ENCODE measurements around the gene NKPD1. TPM values are rescaled to one million over a fixed set of nuclear protein-coding genes. Genes with fewer than 3 reads are reported as not detected.

The NKPD1 gene
- total and polyA plus RNA-seq, 2 donors (not counting 1 experiment from before 2014, with no cell fraction given), result 0.27 to 0.36 TPM

DNA sequence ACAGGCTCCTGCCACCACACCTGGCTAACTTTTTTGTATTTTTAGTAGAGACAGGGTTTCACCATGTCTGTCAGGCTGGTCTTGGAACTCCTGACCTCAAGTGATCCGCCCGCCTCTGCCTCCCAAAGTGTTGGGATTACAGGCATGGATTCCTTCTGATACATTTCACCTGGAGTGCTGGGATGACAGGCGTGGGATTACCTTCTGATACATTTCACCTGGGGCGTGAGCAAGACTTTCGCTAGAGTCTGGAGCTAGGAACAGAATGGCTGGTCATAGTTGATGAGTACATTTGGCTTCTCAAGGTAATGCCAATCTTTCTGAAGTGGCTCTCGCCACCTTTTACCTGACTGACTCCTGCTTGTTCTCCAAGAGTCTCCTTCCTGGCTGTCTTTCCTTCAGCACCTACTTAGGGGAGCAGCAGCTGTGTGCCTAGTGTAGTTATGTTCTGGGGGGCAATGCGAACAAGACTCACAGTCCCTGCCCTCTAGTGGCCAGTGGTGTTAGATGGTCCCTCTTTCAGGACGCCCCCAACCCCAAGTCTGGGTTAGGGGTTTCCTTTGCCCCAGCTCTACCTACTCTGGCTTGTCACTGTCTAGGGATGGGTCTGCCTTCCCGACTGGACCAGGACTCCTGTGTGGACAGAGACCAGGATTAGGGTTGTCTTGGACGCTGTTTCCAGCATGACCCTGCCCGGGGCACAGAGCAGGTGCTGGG, 48.5 kb downstream of the NKPD1 start:
- 98% methylated on average over 10 of the region's 11 CpGs for WGBS (ENCODE audit: insufficient coverage)
- Mint-ChIP-seq H3K4me1 (peaks cover 65% of the 10 kb centered on the region), H3K27ac (no peak overlapping the region), H3K9me3 (ENCODE audit: insufficient read depth) (no peaks in the 10 kb centered on the region), H3K4me3 (no peak overlapping the region), H3K27me3 (no peaks in the 10 kb centered on the region)
- intact Hi-C loops (cut with micrococcal nuclease), result no loop called here
- TF ChIP-seq EZH2 (IDR thresholded peaks at IDR 0.05; ENCODE audit: borderline replicate concordance, insufficient read depth, low read depth, low read length, poor library complexity, severe bottlenecking), result no peak
- TF ChIP-seq, protein P1, sequence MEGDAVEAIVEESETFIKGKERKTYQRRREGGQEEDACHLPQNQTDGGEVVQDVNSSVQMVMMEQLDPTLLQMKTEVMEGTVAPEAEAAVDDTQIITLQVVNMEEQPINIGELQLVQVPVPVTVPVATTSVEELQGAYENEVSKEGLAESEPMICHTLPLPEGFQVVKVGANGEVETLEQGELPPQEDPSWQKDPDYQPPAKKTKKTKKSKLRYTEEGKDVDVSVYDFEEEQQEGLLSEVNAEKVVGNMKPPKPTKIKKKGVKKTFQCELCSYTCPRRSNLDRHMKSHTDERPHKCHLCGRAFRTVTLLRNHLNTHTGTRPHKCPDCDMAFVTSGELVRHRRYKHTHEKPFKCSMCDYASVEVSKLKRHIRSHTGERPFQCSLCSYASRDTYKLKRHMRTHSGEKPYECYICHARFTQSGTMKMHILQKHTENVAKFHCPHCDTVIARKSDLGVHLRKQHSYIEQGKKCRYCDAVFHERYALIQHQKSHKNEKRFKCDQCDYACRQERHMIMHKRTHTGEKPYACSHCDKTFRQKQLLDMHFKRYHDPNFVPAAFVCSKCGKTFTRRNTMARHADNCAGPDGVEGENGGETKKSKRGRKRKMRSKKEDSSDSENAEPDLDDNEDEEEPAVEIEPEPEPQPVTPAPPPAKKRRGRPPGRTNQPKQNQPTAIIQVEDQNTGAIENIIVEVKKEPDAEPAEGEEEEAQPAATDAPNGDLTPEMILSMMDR (IDR thresholded peaks at IDR 0.05), result no peak
- CTCF ChIA-PET, result interaction anchor here (0.6 to 3.5 kb wide), 3 partner anchors 9 to 25 kb away, joined by 3 to 14 read pairs (median 5); no protein-coding TSS in a partner anchor
- H3K9ac ChIP-seq (ENCODE audit: low read length), result no peak overlapping the region
- H3K79me2 ChIP-seq (ENCODE audit: control insufficient read depth, insufficient read depth, low read length), result peaks cover 98% of the 10 kb centered on the region
- no peaks in the 10 kb centered on the region for H3K27me3 ChIP-seq (replicated peaks in 1 of 4; ENCODE audit: control extremely low read depth in 1 of 4, control insufficient read depth in 3 of 4, insufficient read depth in 4 of 4, low read length in 3 of 4)
- no peak overlapping the region for H3K4me3 ChIP-seq (ENCODE audit: control extremely low read depth in 1 of 5, extremely low read depth in 1 of 5, insufficient read depth in 1 of 5, low read depth in 2 of 5, low read length in 4 of 5)
- H3K27ac ChIP-seq (ENCODE audit: low read length in 2 of 2), result no peak overlapping the region
- H3K4me1 ChIP-seq (ENCODE audit: control insufficient read depth in 2 of 2, insufficient read depth in 2 of 2, low read length in 2 of 2), result peaks cover 24 to 51% of the 10 kb centered on the region in 2 donors
- DNase-seq (no peak), ATAC-seq (ENCODE audit: low read depth) (no peak)
- no peaks in the 10 kb centered on the region for H3K9me3 ChIP-seq (ENCODE audit: control extremely low read depth in 1 of 3, control insufficient read depth in 2 of 3, insufficient read depth in 1 of 3, low read length in 2 of 3)
- H3K36me3 ChIP-seq (replicated peaks in 1 of 2; ENCODE audit: control extremely low read depth in 1 of 2, control insufficient read depth in 1 of 2, extremely low read depth in 1 of 2, insufficient read depth in 2 of 2, low read length in 1 of 2), result no peaks in the 10 kb centered on the region
- no peak overlapping the region for H3K4me2 ChIP-seq (replicated peaks; ENCODE audit: low read depth, low read length, poor library complexity, severe bottlenecking)
- H2AFZ ChIP-seq (ENCODE audit: insufficient read depth, low read depth, low read length, poor library complexity, severe bottlenecking), result no peak overlapping the region
- peaks cover 87% of the 10 kb centered on the region for H4K20me1 ChIP-seq (ENCODE audit: control insufficient read depth, insufficient read depth, low read length, poor library complexity, severe bottlenecking)
- POLR2A ChIA-PET, result interaction anchor here (0.5 kb wide), 1 partner anchor 69 kb away, joined by 3 read pairs; no protein-coding TSS in a partner anchor

Other genes with a start within 250 kb of the NKPD1 start
- gene APOC1, start 246.4 kb downstream of the NKPD1 start, total RNA-seq, result not detected in 2 replicates
- not detected in 2 replicates for gene APOC1, start 246.4 kb downstream of the NKPD1 start, polyA plus RNA-seq
- gene APOC4, start 218.7 kb downstream of the NKPD1 start, total RNA-seq, result not detected in 2 replicates
- not detected in 2 replicates for gene APOC4, start 218.7 kb downstream of the NKPD1 start, polyA plus RNA-seq
- gene APOC2, start 214.9 kb downstream of the NKPD1 start, total RNA-seq, result not detected in 2 replicates
- not detected in 2 replicates for gene APOC2, start 214.9 kb downstream of the NKPD1 start, polyA plus RNA-seq
- gene CLPTM1, start 205.6 kb downstream of the NKPD1 start, total RNA-seq, result 121 and 123 TPM in 2 replicates
- gene CLPTM1, start 205.6 kb downstream of the NKPD1 start, polyA plus RNA-seq, result 129 and 136 TPM in 2 replicates
- 106 and 111 TPM in 2 replicates for gene RELB, start 159.5 kb downstream of the NKPD1 start, total RNA-seq
- 63.8 and 85.1 TPM in 2 replicates for gene RELB, start 159.5 kb downstream of the NKPD1 start, polyA plus RNA-seq
- gene CLASRP, start 121.9 kb downstream of the NKPD1 start, total RNA-seq, result 277 and 285 TPM in 2 replicates
- 234 and 299 TPM in 2 replicates for gene CLASRP, start 121.9 kb downstream of the NKPD1 start, polyA plus RNA-seq
- 29.8 and 30.2 TPM in 2 replicates for gene ZNF296, start 84.5 kb downstream of the NKPD1 start, total RNA-seq
- gene ZNF296, start 84.5 kb downstream of the NKPD1 start, polyA plus RNA-seq, result 13.3 and 21.9 TPM in 2 replicates
- gene GEMIN7, start 81.7 kb downstream of the NKPD1 start, total RNA-seq, result 38.2 and 43.0 TPM in 2 replicates
- gene GEMIN7, start 81.7 kb downstream of the NKPD1 start, polyA plus RNA-seq, result 71.9 and 89.4 TPM in 2 replicates
- 28.1 and 37.3 TPM in 2 replicates for gene PPP1R37, start 67.8 kb downstream of the NKPD1 start, total RNA-seq
- 20.1 and 20.7 TPM in 2 replicates for gene PPP1R37, start 67.8 kb downstream of the NKPD1 start, polyA plus RNA-seq
- gene TRAPPC6A, start 17.3 kb upstream of the NKPD1 start, total RNA-seq, result 40.3 and 48.2 TPM in 2 replicates
- 56.0 and 79.0 TPM in 2 replicates for gene TRAPPC6A, start 17.3 kb upstream of the NKPD1 start, polyA plus RNA-seq
- gene BLOC1S3, start 17.8 kb upstream of the NKPD1 start, total RNA-seq, result 21.1 and 31.8 TPM in 2 replicates
- 5.2 and 7.2 TPM in 2 replicates for gene BLOC1S3, start 17.8 kb upstream of the NKPD1 start, polyA plus RNA-seq
- gene EXOC3L2, start 84.4 kb upstream of the NKPD1 start, total RNA-seq, result not detected in 2 replicates
- not detected in 2 replicates for gene EXOC3L2, start 84.4 kb upstream of the NKPD1 start, polyA plus RNA-seq
- 36.2 and 37.6 TPM in 2 replicates for gene MARK4, start 90.3 kb upstream of the NKPD1 start, total RNA-seq
- 11.7 and 13.5 TPM in 2 replicates for gene MARK4, start 90.3 kb upstream of the NKPD1 start, polyA plus RNA-seq
- gene CKM, start 161.9 kb upstream of the NKPD1 start, total RNA-seq, result not detected in 2 replicates
- not detected in 2 replicates for gene CKM, start 161.9 kb upstream of the NKPD1 start, polyA plus RNA-seq
- gene KLC3, start 179.8 kb upstream of the NKPD1 start, total RNA-seq, result not detected in 2 replicates
- gene KLC3, start 179.8 kb upstream of the NKPD1 start, polyA plus RNA-seq, result not detected in 2 replicates
- 26.5 and 27.6 TPM in 2 replicates for gene ERCC2, start 209.6 kb upstream of the NKPD1 start, total RNA-seq
- 15.2 and 20.8 TPM in 2 replicates for gene ERCC2, start 209.6 kb upstream of the NKPD1 start, polyA plus RNA-seq
- gene PPP1R13L, start 244.1 kb upstream of the NKPD1 start, total RNA-seq, result 8.8 and 9.2 TPM in 2 replicates
- gene PPP1R13L, start 244.1 kb upstream of the NKPD1 start, polyA plus RNA-seq, result 6.9 and 7.4 TPM in 2 replicates
- 3.5 and 4.3 TPM in 2 replicates for gene POLR1G, start 245.7 kb upstream of the NKPD1 start, total RNA-seq
- 0.79 and 2.1 TPM in 2 replicates for gene POLR1G, start 245.7 kb upstream of the NKPD1 start, polyA plus RNA-seq

All from B cell (primary cell).